H9 (cell line): Measurements from ENCODE around the gene COMP. TPM values are rescaled to one million over a fixed set of nuclear protein-coding genes. Genes with fewer than 3 reads are reported as not detected.

Experiments used
- DNase-seq: peaks from one replicate; pipeline ENCODE4 v3.0.0-alpha.2; 2017
- H2AFZ ChIP-seq: one replicate; pipeline ENCODE4 v1.6.1; 2013; ENCODE audit warnings: mild to moderate bottlenecking, low read length, control low read depth, moderate library complexity
- H2AK5ac ChIP-seq: 2 replicates; pipeline ENCODE4 v1.6.1; 2013; ENCODE audit warnings: low read length, control low read depth, mixed read lengths; ENCODE audit not compliant: insufficient read length
- H2BK120ac ChIP-seq: one replicate; pipeline ENCODE4 v1.6.1; 2013; ENCODE audit warnings: low read depth, mild to moderate bottlenecking, low read length, control low read depth, inconsistent platforms; ENCODE audit not compliant: poor library complexity, severe bottlenecking
- H2BK12ac ChIP-seq: 2 replicates; pipeline ENCODE4 v1.6.1; 2013; ENCODE audit warnings: low read length, control low read depth, mixed read lengths, low read depth; ENCODE audit not compliant: insufficient read length
- H2BK15ac ChIP-seq: 2 replicates; pipeline ENCODE4 v1.6.1; 2013; ENCODE audit warnings: low read depth, low read length, control low read depth
- H2BK20ac ChIP-seq: one replicate; pipeline ENCODE4 v1.6.1; 2013; ENCODE audit warnings: low read depth, mild to moderate bottlenecking, low read length, control low read depth, inconsistent platforms; ENCODE audit not compliant: poor library complexity, severe bottlenecking
- H2BK5ac ChIP-seq: 2 replicates; pipeline ENCODE4 v1.6.1; 2013; ENCODE audit warnings: low read length, control low read depth, mixed read lengths; ENCODE audit not compliant: insufficient read length
- H3K14ac ChIP-seq: 2 replicates; pipeline ENCODE4 v1.6.1; 2013; ENCODE audit warnings: low read length, control low read depth; ENCODE audit not compliant: insufficient read depth
- H3K18ac ChIP-seq: 2 replicates; pipeline ENCODE4 v1.6.1; 2013; ENCODE audit warnings: low read depth, mild to moderate bottlenecking, mixed read lengths, low read length, control low read depth; ENCODE audit not compliant: insufficient read length
- H3K23ac ChIP-seq: 2 replicates; pipeline ENCODE4 v1.6.1; 2013; ENCODE audit warnings: low read length, control low read depth, mixed read lengths, low read depth; ENCODE audit not compliant: insufficient read length
- H3K23me2 ChIP-seq: 2 replicates; pipeline ENCODE4 v1.6.1; 2013; ENCODE audit warnings: low read depth, mild to moderate bottlenecking, mixed read lengths, low read length, control low read depth; ENCODE audit not compliant: insufficient read length, poor library complexity, severe bottlenecking
- H3K27ac ChIP-seq: 2 replicates; pipeline ENCODE4 v1.5.1; 2013; ENCODE audit warnings: low read length, control low read depth, mixed read lengths, low read depth; ENCODE audit not compliant: insufficient read length
- H3K27me3 ChIP-seq: 2 replicates; pipeline ENCODE4 v1.6.1; 2013; ENCODE audit warnings: low read length, control low read depth, inconsistent platforms; ENCODE audit not compliant: insufficient read depth
- H3K4ac ChIP-seq: 2 replicates; pipeline ENCODE4 v1.6.1; 2013; ENCODE audit warnings: low read depth, mild to moderate bottlenecking, control low read depth, inconsistent platforms, low read length, moderate library complexity
- H3K4me1 ChIP-seq: 2 replicates; pipeline ENCODE4 v1.6.1; 2013; ENCODE audit warnings: low read length, control low read depth, inconsistent platforms; ENCODE audit not compliant: insufficient read depth
- H3K4me2 ChIP-seq: 2 replicates; pipeline ENCODE4 v1.6.1; 2013; ENCODE audit warnings: low read length, control low read depth, mixed read lengths; ENCODE audit not compliant: insufficient read length, insufficient read depth
- H3K56ac ChIP-seq: 2 replicates; pipeline ENCODE4 v1.6.1; 2013; ENCODE audit warnings: low read depth, mild to moderate bottlenecking, mixed read lengths, low read length, control low read depth; ENCODE audit not compliant: insufficient read length
- H3K79me1 ChIP-seq: 2 replicates; pipeline ENCODE4 v1.6.1; 2013; ENCODE audit warnings: low read depth, mild to moderate bottlenecking, moderate library complexity, low read length, control low read depth, inconsistent platforms; ENCODE audit not compliant: insufficient read depth, poor library complexity, severe bottlenecking
- H3K79me2 ChIP-seq: 2 replicates; pipeline ENCODE4 v1.6.1; 2013; ENCODE audit warnings: low read length, control low read depth, inconsistent platforms; ENCODE audit not compliant: insufficient read depth
- H3K9ac ChIP-seq: 2 replicates; pipeline ENCODE4 v1.6.1; 2013; ENCODE audit warnings: low read length, control low read depth, mixed read lengths; ENCODE audit not compliant: insufficient read length; ENCODE audit errors: extremely low read depth
- H3K9me3 ChIP-seq: one replicate; pipeline ENCODE4 v1.6.1; 2013; ENCODE audit warnings: low read depth, low read length, inconsistent platforms; ENCODE audit not compliant: control insufficient read depth
- H3T11ph ChIP-seq: one replicate; pipeline ENCODE4 v1.6.1; 2013; ENCODE audit warnings: mild to moderate bottlenecking, low read length, control low read depth, inconsistent platforms
- H4K20me1 ChIP-seq: one replicate; pipeline ENCODE4 v1.6.1; 2013; ENCODE audit not compliant: control insufficient read depth, insufficient read length, insufficient read depth
- H4K5ac ChIP-seq: 2 replicates; pipeline ENCODE4 v1.6.1; 2013; ENCODE audit warnings: low read depth, mild to moderate bottlenecking, mixed read lengths, low read length, control low read depth; ENCODE audit not compliant: insufficient read length
- H4K8ac ChIP-seq: replicated peaks from 2 replicates; pipeline ENCODE4 v1.6.1; 2013; ENCODE audit warnings: low read length, control low read depth, mixed read lengths, low read depth; ENCODE audit not compliant: insufficient read length
- H4K91ac ChIP-seq: 2 replicates; pipeline ENCODE4 v1.6.1; 2013; ENCODE audit warnings: low read depth, mild to moderate bottlenecking, moderate library complexity, mixed read lengths, low read length, control low read depth; ENCODE audit not compliant: insufficient read length
- H3K27ac Mint-ChIP-seq, 3 experiments: 2 replicates in 2 of 3; 3 replicates in 1 of 3; pipeline ENCODE4 v1.8.0; 2020 to 2021; ENCODE audit warnings: mixed read lengths in 3 of 3, mild to moderate bottlenecking in 1 of 3, moderate library complexity in 1 of 3
- H3K27me3 Mint-ChIP-seq: 2 replicates; pipeline ENCODE4 v1.8.0; 2021; ENCODE audit warnings: low read depth, mild to moderate bottlenecking, moderate library complexity, mixed read lengths
- H3K36me3 Mint-ChIP-seq, 3 experiments: 2 replicates in 2 of 3; 3 replicates in 1 of 3; pipeline ENCODE4 v1.8.0; 2020 to 2021; ENCODE audit warnings: low read depth in 3 of 3, mixed read lengths in 3 of 3; ENCODE audit not compliant: insufficient read depth in 1 of 3
- H3K4me1 Mint-ChIP-seq, 2 experiments: 2 replicates each; pipeline ENCODE4 v1.8.0; 2020; ENCODE audit warnings: mixed read lengths in 2 of 2
- H3K4me3 Mint-ChIP-seq, 2 experiments: 2 replicates in 1 of 2; 3 replicates in 1 of 2; pipeline ENCODE4 v1.8.0; 2020 to 2021; ENCODE audit warnings: mild to moderate bottlenecking in 2 of 2, mixed read lengths in 2 of 2, moderate library complexity in 1 of 2
- H3K9me3 Mint-ChIP-seq, 2 experiments: 2 replicates in 1 of 2; 3 replicates in 1 of 2; pipeline ENCODE4 v1.8.0; 2020; ENCODE audit warnings: mild to moderate bottlenecking in 2 of 2, mixed read lengths in 2 of 2, moderate library complexity in 1 of 2
- CTCF ChIP-seq: fragments of 200-600 bp; sonication (generic); conservative IDR thresholded peaks from 3 replicates; pipeline ENCODE4 v1.8.0; 2021; ENCODE audit warnings: antibody characterized with exemption, mild to moderate bottlenecking
- WGBS: extraction: QIAGEN DNeasy Blood & Tissue Kit; methylation state at CpG from one replicate; pipeline ENCODE4 v1.1.7; 2013; ENCODE audit warnings: missing lambda C conversion rate, low lambda C conversion rate, mixed read lengths; ENCODE audit not compliant: insufficient read length; ENCODE audit errors: extremely low coverage; 5-methylcytosine and 5-hydroxymethylcytosine counted together
- total RNA-seq: library from RNA; stranded (reverse); gene quantifications from 2 replicates; pipeline ENCODE4 v1.2.1, GENCODE V29; 2021

Gene COMP
- total RNA-seq, 1 experiment from 2014 or later = 0.15 TPM

GRCh38 chr19:18832306-18833140 is 41.4 kb upstream of the COMP start:
- Histone ChIP-seq H2AK5ac (no peak overlapping the region), H2BK15ac (no peak overlapping the region), H3K27me3 (peaks cover 3% of the 10 kb centered on the region; the same call in 1 of the 2 replicates), H4K91ac (no peak overlapping the region), H3K27ac (no peak overlapping the region), H3K23ac (no peak overlapping the region), H2BK20ac (no peak overlapping the region), H4K8ac (no peak overlapping the region), H3K9ac (peak overlapping the region; percentile 80), H2BK120ac (no peak overlapping the region), H4K20me1 (no peaks in the 10 kb centered on the region), H3K79me2 (peaks cover 37% of the 10 kb centered on the region; the same call in 1 of the 2 replicates), H3K14ac (peak overlapping the region; percentile 69), H2BK12ac (no peak overlapping the region), H3K18ac (no peak overlapping the region), H4K5ac (no peak overlapping the region), H3K23me2 (peaks cover 8% of the 10 kb centered on the region), H3K4me2 (peak overlapping the region; percentile 90), H3K56ac (no peak overlapping the region), H3K4ac (no peak overlapping the region), H3K9me3 (no peaks in the 10 kb centered on the region), H3K79me1 (peaks cover 3% of the 10 kb centered on the region), H2BK5ac (no peak overlapping the region), H3K4me1 (no peaks in the 10 kb centered on the region), H3T11ph (no peak overlapping the region), H2AFZ (no peak overlapping the region)
- Mint-ChIP-seq H3K4me1 (peaks cover 24 to 27% of the 10 kb centered on the region in 2 experiments), H3K27ac (peak overlapping the region; percentile 76 to 81 (median 79); a peak in 5 of 7 replicates), H3K9me3 (peaks cover 3% of the 10 kb centered on the region in 2 experiments), H3K36me3 (peaks cover 20 to 33% (median 21%) of the 10 kb centered on the region in 3 experiments), H3K4me3 (peak overlapping the region; percentile 92 to 98), H3K27me3 (peaks cover 24% of the 10 kb centered on the region)
- no CpG with 5 or more reads among the region's 69 CpGs for WGBS
- peak; percentile 48; the same call in 2 of the 3 replicates for TF ChIP-seq CTCF
- peak; percentile 57 for DNase-seq
